ENCODE data around the gene INO80B.

The INO80B gene

GRCh38 chr2:74491648-74492544 lies 37.0 kb downstream of the INO80B start:
- no peak overlapping the region for H3K9ac ChIP-seq (ENCODE audit: low read depth, low read length)

GRCh38 chr2:74493546-74493945 lies 38.7 kb downstream of the INO80B start:
- Histone ChIP-seq H3K4me1 (ENCODE audit: insufficient read depth, low read length) (peaks cover 15% of the 10 kb centered on the region), H3K4me3 (ENCODE audit: low read depth in 1 of 2, low read length in 2 of 2) (no peak overlapping the region), H3K79me2 (ENCODE audit: insufficient read depth, low read length) (peaks cover 10% of the 10 kb centered on the region), H3K9me3 (ENCODE audit: insufficient read depth, low read length, severe bottlenecking) (no peaks in the 10 kb centered on the region), H3K9ac (ENCODE audit: low read depth, low read length) (no peak overlapping the region), H3K36me3 (ENCODE audit: insufficient read depth, low read length) (peaks cover 57% of the 10 kb centered on the region), H3K27me3 (ENCODE audit: insufficient read depth, low read length, poor library complexity) (no peaks in the 10 kb centered on the region), H3K4me2 (ENCODE audit: insufficient read depth, low read length) (no peak overlapping the region), H3K27ac (ENCODE audit: low read length) (no peak overlapping the region), H4K20me1 (ENCODE audit: insufficient read depth, low read length) (no peaks in the 10 kb centered on the region), H2AFZ (ENCODE audit: low read depth, low read length) (no peak overlapping the region)
- no peak for ATAC-seq (ENCODE audit: insufficient read depth, low read depth)
- TF ChIP-seq EZH2 (IDR thresholded peaks at IDR 0.05; ENCODE audit: borderline replicate concordance, low read depth, low read length, severe bottlenecking) (no peak), CTCF (IDR thresholded peaks at IDR 0.05; ENCODE audit: borderline replicate concordance, extremely low read depth, low read length, poor library complexity, severe bottlenecking) (no peak)
- DNase-seq = no peak

More at GRCh38 chr2:74491648-74492544, 37.0 kb downstream of the INO80B start:
- no peaks in the 10 kb centered on the region for H4K20me1 ChIP-seq (ENCODE audit: insufficient read depth, low read length)
- H3K27me3 ChIP-seq (ENCODE audit: insufficient read depth, low read length, poor library complexity) = no peaks in the 10 kb centered on the region
- no peak for TF ChIP-seq EZH2 (IDR thresholded peaks at IDR 0.05; ENCODE audit: borderline replicate concordance, low read depth, low read length, severe bottlenecking)
- no peak for TF ChIP-seq CTCF (IDR thresholded peaks at IDR 0.05; ENCODE audit: borderline replicate concordance, extremely low read depth, low read length, poor library complexity, severe bottlenecking)
- H3K4me2 ChIP-seq (ENCODE audit: insufficient read depth, low read length) = no peak overlapping the region
- H2AFZ ChIP-seq (ENCODE audit: low read depth, low read length) = no peak overlapping the region
- peaks cover 4% of the 10 kb centered on the region for H3K4me1 ChIP-seq (ENCODE audit: insufficient read depth, low read length)
- H3K27ac ChIP-seq (ENCODE audit: low read length) = no peak overlapping the region
- peaks cover 4% of the 10 kb centered on the region for H3K79me2 ChIP-seq (ENCODE audit: insufficient read depth, low read length)
- H3K36me3 ChIP-seq (ENCODE audit: insufficient read depth, low read length) = peaks cover 67% of the 10 kb centered on the region
- no peak for ATAC-seq (ENCODE audit: insufficient read depth, low read depth)
- no peak overlapping the region for H3K4me3 ChIP-seq (ENCODE audit: low read depth in 1 of 2, low read length in 2 of 2)
- no peaks in the 10 kb centered on the region for H3K9me3 ChIP-seq (ENCODE audit: insufficient read depth, low read length, severe bottlenecking)
- no peak for DNase-seq

DNA sequence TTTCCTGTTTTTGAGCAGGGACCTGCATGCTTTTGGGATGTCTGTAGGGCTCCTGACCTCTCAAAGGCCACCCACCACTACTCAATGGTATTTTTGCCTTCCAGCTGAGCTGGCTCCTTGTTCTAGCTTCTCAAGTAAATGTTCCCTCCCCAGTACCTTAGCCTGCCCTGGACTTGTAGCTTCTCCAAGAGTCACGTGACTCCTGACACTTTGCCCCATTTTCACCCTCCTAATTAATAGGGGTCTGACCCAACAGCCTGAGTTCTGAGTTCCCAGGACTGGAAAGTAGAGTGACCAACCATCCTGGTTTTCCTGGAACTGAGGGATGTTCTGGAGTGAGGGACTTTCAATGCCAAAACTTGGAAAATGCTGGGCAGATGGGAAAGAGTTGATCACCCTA lies 40.6 kb downstream of the INO80B start:
- H3K9ac ChIP-seq (ENCODE audit: low read depth, low read length) = no peak overlapping the region
- no peaks in the 10 kb centered on the region for H3K9me3 ChIP-seq (ENCODE audit: insufficient read depth, low read length, severe bottlenecking)
- no peaks in the 10 kb centered on the region for H3K27me3 ChIP-seq (ENCODE audit: insufficient read depth, low read length, poor library complexity)
- H3K79me2 ChIP-seq (ENCODE audit: insufficient read depth, low read length) = peaks cover 17% of the 10 kb centered on the region
- H3K4me2 ChIP-seq (ENCODE audit: insufficient read depth, low read length) = no peak overlapping the region
- peaks cover 40% of the 10 kb centered on the region for H3K36me3 ChIP-seq (ENCODE audit: insufficient read depth, low read length)
- H3K4me3 ChIP-seq (ENCODE audit: low read depth in 1 of 2, low read length in 2 of 2) = no peak overlapping the region
- ATAC-seq (ENCODE audit: insufficient read depth, low read depth) (no peak), DNase-seq (no peak)
- H3K4me1 ChIP-seq (ENCODE audit: insufficient read depth, low read length) = peaks cover 22% of the 10 kb centered on the region
- no peak overlapping the region for H3K27ac ChIP-seq (ENCODE audit: low read length)
- H4K20me1 ChIP-seq (ENCODE audit: insufficient read depth, low read length) = no peaks in the 10 kb centered on the region
- TF ChIP-seq CTCF (IDR thresholded peaks at IDR 0.05; ENCODE audit: borderline replicate concordance, extremely low read depth, low read length, poor library complexity, severe bottlenecking) (no peak), EZH2 (IDR thresholded peaks at IDR 0.05; ENCODE audit: borderline replicate concordance, low read depth, low read length, severe bottlenecking) (no peak)
- no peak overlapping the region for H2AFZ ChIP-seq (ENCODE audit: low read depth, low read length)

Data from DND-41 (cell line).